ENCODE data around the gene PDE5A.

Gene PDE5A

GRCh38 chr4:119579823-119580222 is 48.8 kb downstream of the PDE5A start:
- DNase-seq, result no peak

- DNase-seq, result no peak
Observed at GRCh38 chr4:119570401-119570800, 58.2 kb downstream of the PDE5A start.

- no peak for DNase-seq
Observed at GRCh38 chr4:119564106-119564505, 64.5 kb downstream of the PDE5A start.

- DNase-seq, result no peak
Observed at GRCh38 chr4:119559044-119559647, 69.5 kb downstream of the PDE5A start.

- DNase-seq, result no peak
Observed at GRCh38 chr4:119550857-119551532, 77.6 kb downstream of the PDE5A start.

- DNase-seq, result no peak
Observed at GRCh38 chr4:119549639-119550038, 79.0 kb downstream of the PDE5A start.

GRCh38 chr4:119543779-119544178 is 84.8 kb downstream of the PDE5A start:
- DNase-seq, result no peak

GRCh38 chr4:119543187-119543586 is 85.4 kb downstream of the PDE5A start:
- DNase-seq, result no peak

- DNase-seq, result no peak
Observed at GRCh38 chr4:119540249-119540648, 88.4 kb downstream of the PDE5A start.

- no peak for DNase-seq
Observed at GRCh38 chr4:119537586-119537985, 91.0 kb downstream of the PDE5A start.

GRCh38 chr4:119536572-119537528 is 91.8 kb downstream of the PDE5A start:
- DNase-seq, result no peak

GRCh38 chr4:119532319-119532718 is 96.3 kb downstream of the PDE5A start:
- no peak for DNase-seq

- DNase-seq, result no peak
Observed at GRCh38 chr4:119529788-119530187, 98.8 kb downstream of the PDE5A start.

- no peak for DNase-seq
Observed at GRCh38 chr4:119526786-119527550, 101.6 kb downstream of the PDE5A start.

GRCh38 chr4:119525771-119526712 is 102.6 kb downstream of the PDE5A start:
- no peak for DNase-seq

- no peak for DNase-seq
Observed at GRCh38 chr4:119525005-119525749, 103.4 kb downstream of the PDE5A start.

GRCh38 chr4:119523399-119523798 is 105.2 kb downstream of the PDE5A start:
- no peak for DNase-seq

GRCh38 chr4:119521268-119521667 is 107.3 kb downstream of the PDE5A start:
- no peak for DNase-seq

- no peak for DNase-seq
Observed at GRCh38 chr4:119518915-119519410, 109.6 kb downstream of the PDE5A start.

GRCh38 chr4:119518230-119518892 is 110.2 kb downstream of the PDE5A start:
- DNase-seq, result no peak

Measured in femur (tissue), 1 donor.